ENCODE data around the gene BYSL. TPM values are rescaled to one million over a fixed set of nuclear protein-coding genes. Genes with fewer than 3 reads are reported as not detected.

The BYSL gene
- total RNA-seq, 4 donors from 2014 or later, result 4.4 to 12.4 (median 6.1) TPM

GRCh38 chr6:41917528-41917927 lies 3.8 kb upstream of the BYSL start:
- Histone ChIP-seq H3K27ac (no peak overlapping the region), H3K4me1 (peaks cover 0 to 17% (median 4%) of the 10 kb centered on the region in 4 donors), H3K4me3 (no peak overlapping the region), H3K9me3 (no peaks in the 10 kb centered on the region), H3K36me3 (peaks cover 0 to 43% (median 0%) of the 10 kb centered on the region in 3 donors), H3K27me3 (no peaks in the 10 kb centered on the region)
- TF ChIP-seq CTCF (IDR thresholded peaks at IDR 0.05) (no peak), POLR2A (IDR thresholded peaks at IDR 0.05) (no peak)
- no peak for DNase-seq

- H3K9me3 ChIP-seq, result no peaks in the 10 kb centered on the region
- DNase-seq, result no peak
- H3K27ac ChIP-seq, result peak overlapping the region; percentile 91 to 99 (median 96)
- H3K4me1 ChIP-seq, result peaks cover 0 to 26% (median 4%) of the 10 kb centered on the region in 4 donors
- no peaks in the 10 kb centered on the region for H3K27me3 ChIP-seq
- peaks cover 0 to 3% (median 0%) of the 10 kb centered on the region in 3 donors for H3K36me3 ChIP-seq
- no peak for TF ChIP-seq POLR2A (IDR thresholded peaks at IDR 0.05)
- no peak for TF ChIP-seq CTCF (IDR thresholded peaks at IDR 0.05)
- peak overlapping the region; percentile 65 to 88 (median 82) for H3K4me3 ChIP-seq
Observed at GRCh38 chr6:41921712-41921998, 356 bp downstream of the BYSL start.

- no peaks in the 10 kb centered on the region for H3K9me3 ChIP-seq
- peak overlapping the region; percentile 65 to 88 (median 82) for H3K4me3 ChIP-seq
- peaks cover 0 to 2% (median 0%) of the 10 kb centered on the region in 3 donors for H3K36me3 ChIP-seq
- H3K4me1 ChIP-seq, result peaks cover 0 to 26% (median 4%) of the 10 kb centered on the region in 4 donors
- TF ChIP-seq POLR2A (IDR thresholded peaks at IDR 0.05), result no peak
- no peak for TF ChIP-seq CTCF (IDR thresholded peaks at IDR 0.05)
- no peaks in the 10 kb centered on the region for H3K27me3 ChIP-seq
- DNase-seq, result no peak
- peak overlapping the region in 1 of 4 donors; percentile 94 for H3K27ac ChIP-seq
Observed at GRCh38 chr6:41922154-41922553, 855 bp downstream of the BYSL start.

- DNase-seq, result no peak
- no peaks in the 10 kb centered on the region for H3K9me3 ChIP-seq
- H3K4me1 ChIP-seq, result peaks cover 0 to 12% (median 3%) of the 10 kb centered on the region in 4 donors
- H3K4me3 ChIP-seq, result no peak overlapping the region
- H3K36me3 ChIP-seq, result peaks cover 0 to 52% (median 0%) of the 10 kb centered on the region in 3 donors
- no peak for TF ChIP-seq POLR2A (IDR thresholded peaks at IDR 0.05)
- no peak overlapping the region for H3K27ac ChIP-seq
- H3K27me3 ChIP-seq, result no peaks in the 10 kb centered on the region
Observed at GRCh38 chr6:41927253-41927652, 6.0 kb downstream of the BYSL start.

GRCh38 chr6:41929924-41930323 lies 8.6 kb downstream of the BYSL start:
- TF ChIP-seq POLR2A (IDR thresholded peaks at IDR 0.05), result no peak
- no peak for TF ChIP-seq CTCF (IDR thresholded peaks at IDR 0.05)
- Histone ChIP-seq H3K4me3 (no peak overlapping the region), H3K36me3 (peaks cover 0 to 79% (median 0%) of the 10 kb centered on the region in 3 donors), H3K9me3 (no peaks in the 10 kb centered on the region), H3K27me3 (no peaks in the 10 kb centered on the region), H3K27ac (no peak overlapping the region), H3K4me1 (no peaks in the 10 kb centered on the region)
- DNase-seq, result no peak

- no peak overlapping the region for H3K4me3 ChIP-seq
- no peak for DNase-seq
- H3K27me3 ChIP-seq, result no peaks in the 10 kb centered on the region
- no peaks in the 10 kb centered on the region for H3K9me3 ChIP-seq
- no peak for TF ChIP-seq CTCF (IDR thresholded peaks at IDR 0.05)
- no peak for TF ChIP-seq POLR2A (IDR thresholded peaks at IDR 0.05)
- H3K36me3 ChIP-seq, result peaks cover 0 to 91% (median 0%) of the 10 kb centered on the region in 3 donors
- H3K4me1 ChIP-seq, result peaks cover 0 to 14% (median 3%) of the 10 kb centered on the region in 4 donors
- H3K27ac ChIP-seq, result no peak overlapping the region
Observed at GRCh38 chr6:41931792-41932191, 10.5 kb downstream of the BYSL start.
